GM12873 (cell line): ENCODE results near the gene ASTL.

ENCODE experiments used
- TF ChIP-seq, protein P1 (sequence below): IDR thresholded peaks from 2 replicates; pipeline ENCODE4 v1.5.1; 2012; ENCODE audit warnings: low read depth, mild to moderate bottlenecking, moderate library complexity, low read length, control low read depth; ENCODE audit not compliant: insufficient read depth; ENCODE audit errors: missing control alignments

The ASTL gene

DNA sequence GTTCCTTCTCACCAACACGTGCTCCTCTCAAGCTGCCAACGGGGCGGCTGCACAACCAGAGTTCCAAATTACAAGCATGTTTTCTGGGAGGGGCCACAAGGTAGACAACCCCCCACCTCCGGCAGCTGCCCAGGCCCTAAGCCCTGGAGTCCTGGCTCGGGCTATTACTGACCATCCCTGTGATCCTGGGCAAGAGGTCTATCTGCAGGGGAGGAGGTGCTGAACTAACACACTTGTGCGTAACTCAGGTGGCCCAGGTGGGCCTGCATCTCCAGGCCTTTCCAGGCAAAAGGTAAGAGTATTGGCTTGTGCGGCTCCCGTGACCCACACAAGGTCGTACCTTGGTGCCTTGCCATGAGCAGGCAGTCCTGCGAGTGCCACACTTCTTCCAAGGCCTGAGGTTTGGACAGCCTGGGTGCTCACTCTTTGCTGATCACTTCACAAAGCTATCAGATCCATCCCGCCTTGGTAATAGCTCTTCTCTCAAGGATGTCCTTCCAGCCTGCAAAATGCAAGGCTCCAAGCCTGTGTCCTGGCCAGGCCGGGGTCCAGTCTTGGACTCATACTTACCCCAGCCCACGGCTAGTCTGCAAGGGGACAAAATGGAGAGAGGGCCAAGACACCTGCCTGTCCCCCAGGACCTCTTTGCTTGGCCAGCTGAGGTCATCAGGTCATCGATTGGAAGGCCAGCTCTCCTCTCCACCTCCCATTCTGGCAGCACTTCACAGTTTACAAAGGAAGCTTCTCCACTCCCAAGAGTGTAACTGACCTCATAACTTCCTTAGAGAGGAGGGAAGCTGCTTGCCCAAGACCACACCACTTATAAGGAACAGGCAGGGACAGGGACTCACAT, 55.9 kb downstream of the ASTL start:
- TF ChIP-seq, protein P1, sequence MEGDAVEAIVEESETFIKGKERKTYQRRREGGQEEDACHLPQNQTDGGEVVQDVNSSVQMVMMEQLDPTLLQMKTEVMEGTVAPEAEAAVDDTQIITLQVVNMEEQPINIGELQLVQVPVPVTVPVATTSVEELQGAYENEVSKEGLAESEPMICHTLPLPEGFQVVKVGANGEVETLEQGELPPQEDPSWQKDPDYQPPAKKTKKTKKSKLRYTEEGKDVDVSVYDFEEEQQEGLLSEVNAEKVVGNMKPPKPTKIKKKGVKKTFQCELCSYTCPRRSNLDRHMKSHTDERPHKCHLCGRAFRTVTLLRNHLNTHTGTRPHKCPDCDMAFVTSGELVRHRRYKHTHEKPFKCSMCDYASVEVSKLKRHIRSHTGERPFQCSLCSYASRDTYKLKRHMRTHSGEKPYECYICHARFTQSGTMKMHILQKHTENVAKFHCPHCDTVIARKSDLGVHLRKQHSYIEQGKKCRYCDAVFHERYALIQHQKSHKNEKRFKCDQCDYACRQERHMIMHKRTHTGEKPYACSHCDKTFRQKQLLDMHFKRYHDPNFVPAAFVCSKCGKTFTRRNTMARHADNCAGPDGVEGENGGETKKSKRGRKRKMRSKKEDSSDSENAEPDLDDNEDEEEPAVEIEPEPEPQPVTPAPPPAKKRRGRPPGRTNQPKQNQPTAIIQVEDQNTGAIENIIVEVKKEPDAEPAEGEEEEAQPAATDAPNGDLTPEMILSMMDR: no peak

DNA sequence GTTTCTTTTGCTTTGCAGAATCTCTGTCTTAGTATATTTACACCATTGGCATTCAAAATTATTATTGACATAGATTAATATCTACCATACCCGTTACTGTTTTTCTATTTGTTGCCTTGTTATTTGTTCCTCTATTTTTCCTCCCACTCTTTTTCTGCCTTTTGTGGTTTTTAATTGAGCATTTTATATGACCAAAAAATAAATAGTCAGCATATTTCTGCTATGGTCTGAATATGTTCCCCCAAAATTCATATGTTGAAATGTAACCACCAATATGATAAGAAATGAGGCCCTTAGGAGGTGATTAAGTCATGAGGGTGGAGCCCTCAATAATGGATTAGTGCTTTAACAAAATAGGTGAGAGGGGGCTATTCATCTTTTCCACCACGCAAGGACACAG, 57.3 kb downstream of the ASTL start:
- TF ChIP-seq, protein P1: no peak

DNA sequence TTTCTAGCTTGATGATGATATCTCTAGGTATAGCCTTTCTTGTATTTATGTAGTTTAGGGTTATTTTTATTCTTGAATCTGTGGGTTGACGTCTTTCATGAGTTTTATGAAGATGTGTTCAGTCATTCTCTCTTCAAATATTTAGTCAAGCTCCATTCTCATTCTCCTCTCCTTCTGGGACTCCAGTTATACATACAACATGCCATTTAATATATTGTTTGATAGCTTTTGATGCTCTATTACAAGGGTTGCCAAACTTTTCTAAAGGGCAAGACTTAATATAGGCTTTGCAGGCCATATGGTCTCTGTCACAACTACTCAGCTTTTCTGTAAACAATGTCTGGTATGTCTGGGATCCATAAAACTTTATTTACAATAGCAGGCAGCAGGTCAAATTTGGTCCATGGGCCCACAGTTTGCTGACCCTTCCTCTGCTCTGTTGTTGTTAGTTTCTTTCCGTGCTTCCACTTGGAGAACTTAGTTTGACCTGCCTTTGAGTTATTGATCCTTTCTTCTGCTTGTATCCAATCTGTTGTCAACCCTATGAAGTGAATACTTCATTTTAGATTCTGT, 63.0 kb downstream of the ASTL start:
- TF ChIP-seq, protein P1: no peak

DNA sequence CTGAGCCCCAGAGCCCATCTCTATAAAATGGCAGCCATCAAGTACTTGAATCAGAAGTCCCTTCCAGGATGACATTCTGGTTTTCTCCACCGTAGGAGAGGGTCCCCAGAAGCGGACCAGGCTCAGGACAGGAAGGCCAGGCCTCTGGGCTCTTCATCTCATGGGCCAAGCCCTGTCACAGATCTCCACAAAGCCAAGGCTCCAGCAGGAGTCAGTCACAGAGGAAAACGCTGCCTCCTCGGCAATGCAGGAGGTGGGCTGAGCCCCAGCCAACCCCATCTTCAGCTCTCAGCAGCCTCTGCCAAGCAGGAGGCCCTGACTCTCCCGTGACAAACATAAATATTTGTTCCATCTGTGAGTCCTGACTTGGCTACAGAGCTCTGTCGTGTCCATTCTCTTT, 64.1 kb downstream of the ASTL start:
- TF ChIP-seq, protein P1: no peak

DNA sequence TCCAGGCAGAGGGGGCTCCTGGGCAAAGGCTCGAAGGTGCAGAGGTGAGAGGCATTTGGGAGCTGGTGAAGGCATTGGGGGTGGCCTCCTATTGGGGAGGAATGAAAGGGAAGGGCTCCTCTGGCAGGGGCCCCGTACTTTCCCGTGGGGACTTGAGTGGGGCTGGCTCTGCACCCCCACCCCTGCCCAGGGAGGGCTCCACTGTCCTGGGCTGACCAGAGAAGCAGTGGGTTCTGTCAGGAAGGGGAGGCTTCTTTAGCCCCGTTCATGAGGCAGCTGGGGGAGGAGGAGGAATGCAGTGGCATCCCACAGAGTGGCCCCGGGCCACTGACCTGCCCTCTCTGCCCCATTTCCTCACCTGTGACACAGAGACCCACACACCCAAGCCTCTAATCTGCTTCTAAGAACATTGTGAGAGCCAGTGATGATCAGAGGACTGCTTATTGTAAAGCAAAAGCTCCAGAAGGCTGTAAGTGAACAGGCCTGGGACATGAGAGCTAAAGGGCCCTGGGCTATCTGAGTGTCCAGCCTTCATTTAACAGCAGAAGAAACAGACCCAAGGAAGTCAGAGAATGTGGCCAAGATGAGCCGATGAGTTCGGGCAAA, 65.0 kb downstream of the ASTL start:
- TF ChIP-seq, protein P1: no peak
